Measurements from ENCODE around the gene KIFC3. TPM values are rescaled to one million over a fixed set of nuclear protein-coding genes. Genes with fewer than 3 reads are reported as not detected.

Gene KIFC3
- total RNA-seq, 6 donors from 2014 or later = 82.6 to 340 (median 110) TPM

DNA sequence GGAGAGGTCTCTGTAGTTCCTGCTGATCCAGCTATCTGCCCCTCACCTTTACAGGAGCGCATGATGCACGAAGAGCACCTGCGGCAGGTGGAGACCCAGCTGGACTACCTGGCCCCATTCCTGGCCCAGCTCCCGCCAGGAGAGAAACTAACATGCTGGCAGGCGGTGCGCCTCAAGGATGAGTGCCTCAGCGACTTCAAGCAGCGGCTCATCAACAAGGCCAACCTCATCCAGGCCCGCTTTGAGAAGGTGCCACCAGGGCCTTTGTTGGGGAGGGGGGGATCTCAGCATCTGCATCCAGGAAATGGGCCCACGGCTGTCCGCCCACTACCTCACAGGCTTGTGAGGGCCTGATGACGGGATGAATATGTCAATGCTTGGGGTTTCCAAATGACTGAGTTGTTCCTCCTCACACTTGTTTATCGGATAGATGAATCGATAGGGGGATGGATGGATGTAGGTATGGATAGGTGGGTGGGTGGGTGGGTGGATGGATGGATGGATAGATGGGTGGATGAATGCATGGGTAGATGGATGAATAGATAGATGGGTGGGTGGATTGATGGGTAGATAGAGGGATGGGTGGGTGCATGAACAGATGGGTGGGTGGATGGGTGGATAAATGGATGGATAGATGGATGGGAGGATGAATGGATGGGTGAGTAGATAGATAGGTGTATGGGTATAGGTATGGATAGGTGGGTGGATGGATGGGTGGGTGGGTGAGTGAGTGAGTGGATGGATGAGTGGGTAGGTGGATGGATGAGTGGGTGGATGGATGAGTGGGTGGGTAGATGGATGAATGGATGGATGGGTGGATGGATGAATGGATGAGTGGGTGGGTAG, 73.7 kb downstream of the KIFC3 start:
- 91 to 95% methylated on average over 6 to 14 of the region's 14 CpGs for WGBS, 2 donors
- Histone ChIP-seq H3K9me3 (no peaks in the 10 kb centered on the region), H3K4me3 (no peak overlapping the region), H3K4me1 (no peaks in the 10 kb centered on the region), H3K27ac (no peak overlapping the region), H3K27me3 (no peaks in the 10 kb centered on the region), H3K36me3 (no peaks in the 10 kb centered on the region)
- ATAC-seq (ENCODE audit: low FRiP score in 2 of 2) (no peak), DNase-seq (peak in 1 of 2 donors; percentile 40)
- TF ChIP-seq CTCF (IDR thresholded peaks at IDR 0.05) (no peak), POLR2A (IDR thresholded peaks at IDR 0.05) (no peak), EP300 (IDR thresholded peaks at IDR 0.05) (no peak), POLR2AphosphoS5 (IDR thresholded peaks at IDR 0.05) (no peak)

GRCh38 chr16:57727610-57728009, 74.7 kb downstream of the KIFC3 start:
- H3K27ac ChIP-seq = no peak overlapping the region
- H3K4me1 ChIP-seq = no peaks in the 10 kb centered on the region
- H3K27me3 ChIP-seq = no peaks in the 10 kb centered on the region
- DNase-seq (no peak), ATAC-seq (ENCODE audit: low FRiP score in 2 of 2) (no peak)
- H3K36me3 ChIP-seq = no peaks in the 10 kb centered on the region
- WGBS, 2 donors = 84 to 89% methylated on average over 4 of the region's 4 CpGs
- H3K9me3 ChIP-seq = no peaks in the 10 kb centered on the region
- TF ChIP-seq POLR2A (IDR thresholded peaks at IDR 0.05) = no peak
- no peak overlapping the region for H3K4me3 ChIP-seq

DNA sequence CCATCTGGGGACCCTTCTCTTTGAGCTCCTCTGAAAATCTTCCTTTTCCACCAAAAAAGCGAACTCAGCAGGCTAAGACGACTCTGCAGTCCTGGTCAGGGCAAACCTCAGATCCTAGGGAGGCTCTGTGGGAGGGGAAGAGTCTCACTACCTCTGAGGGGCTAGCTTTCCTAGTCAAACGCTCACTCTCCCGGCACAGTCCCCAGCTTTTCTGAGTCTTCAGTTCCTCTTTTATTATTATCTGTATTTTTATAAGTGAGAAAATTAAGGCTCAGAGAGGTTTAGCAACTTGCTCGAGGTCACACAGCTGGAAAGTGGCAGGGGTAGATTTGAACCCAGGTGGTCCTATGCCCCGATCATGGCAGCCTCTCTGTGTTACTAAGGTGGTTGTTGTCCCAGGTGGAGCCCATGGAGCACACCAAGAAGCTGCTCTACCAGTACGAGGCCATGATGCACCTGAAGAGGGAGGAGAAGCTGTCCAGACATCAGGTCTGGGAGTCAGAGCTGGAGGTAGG, 75.8 kb downstream of the KIFC3 start:
- ATAC-seq (ENCODE audit: low FRiP score in 2 of 2) (no peak), DNase-seq (no peak)
- Histone ChIP-seq H3K27me3 (no peaks in the 10 kb centered on the region), H3K36me3 (no peaks in the 10 kb centered on the region), H3K4me1 (no peaks in the 10 kb centered on the region), H3K27ac (no peak overlapping the region), H3K4me3 (no peak overlapping the region), H3K9me3 (no peaks in the 10 kb centered on the region)
- TF ChIP-seq POLR2A (IDR thresholded peaks at IDR 0.05) (no peak), CTCF (IDR thresholded peaks at IDR 0.05) (no peak), EP300 (IDR thresholded peaks at IDR 0.05) (no peak), POLR2AphosphoS5 (IDR thresholded peaks at IDR 0.05) (no peak)
- 78 to 84% methylated on average over 7 of the region's 7 CpGs for WGBS, 2 donors

DNA sequence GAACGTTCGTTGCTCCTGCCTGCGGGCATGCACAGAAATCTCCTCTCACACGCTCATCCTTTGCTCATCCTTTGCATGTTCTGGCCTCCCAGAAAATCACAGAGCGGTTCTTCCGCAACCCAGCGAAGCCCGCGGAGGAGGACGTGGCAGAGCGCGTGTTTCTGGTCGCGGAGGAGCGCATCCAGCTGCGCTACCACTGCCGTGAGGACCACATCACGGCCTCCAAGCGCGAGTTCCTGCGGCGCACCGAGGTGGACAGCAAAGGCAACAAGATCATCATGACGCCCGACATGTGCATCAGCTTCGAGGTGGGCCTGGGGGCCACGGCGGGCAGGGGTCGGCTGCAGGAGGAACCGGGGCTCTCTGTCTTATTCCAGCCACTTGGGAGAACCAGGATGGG, 76.3 kb downstream of the KIFC3 start:
- ATAC-seq (ENCODE audit: low FRiP score in 2 of 2) = no peak
- no peaks in the 10 kb centered on the region for H3K9me3 ChIP-seq
- no peaks in the 10 kb centered on the region for H3K4me1 ChIP-seq
- no peaks in the 10 kb centered on the region for H3K36me3 ChIP-seq
- no peak overlapping the region for H3K4me3 ChIP-seq
- WGBS, 2 donors = 89 to 93% methylated on average over 17 to 30 of the region's 30 CpGs
- H3K27me3 ChIP-seq = no peaks in the 10 kb centered on the region
- DNase-seq = peak in 1 of 2 donors; percentile 80
- TF ChIP-seq CTCF (IDR thresholded peaks at IDR 0.05) (no peak), POLR2AphosphoS5 (IDR thresholded peaks at IDR 0.05) (no peak), POLR2A (IDR thresholded peaks at IDR 0.05) (no peak), EP300 (IDR thresholded peaks at IDR 0.05) (no peak)
- H3K27ac ChIP-seq = no peak overlapping the region

DNA sequence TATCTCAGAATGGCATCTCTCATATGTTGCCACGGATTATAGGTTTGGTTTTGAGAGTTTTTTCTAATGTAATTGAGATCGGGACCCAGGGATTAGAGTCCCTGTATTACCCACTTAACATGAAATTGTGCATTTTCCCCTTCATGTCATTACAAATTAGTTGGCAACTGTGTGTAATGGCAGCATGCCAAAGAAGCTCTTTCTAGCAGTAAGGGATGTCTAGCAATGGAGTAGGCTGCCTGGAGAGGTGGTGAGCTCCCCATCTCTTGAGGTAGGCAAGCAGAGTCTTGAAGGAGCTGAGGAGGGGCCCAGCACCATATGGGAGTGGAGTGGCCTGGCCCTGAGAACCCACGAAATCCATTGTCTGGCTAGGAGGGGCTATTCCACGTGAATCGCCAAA, 76.7 kb downstream of the KIFC3 start:
- TF ChIP-seq CTCF (IDR thresholded peaks at IDR 0.05) (no peak), EP300 (IDR thresholded peaks at IDR 0.05) (no peak), POLR2AphosphoS5 (IDR thresholded peaks at IDR 0.05) (no peak), POLR2A (IDR thresholded peaks at IDR 0.05) (no peak)
- Histone ChIP-seq H3K27me3 (no peaks in the 10 kb centered on the region), H3K27ac (no peak overlapping the region), H3K4me3 (no peak overlapping the region), H3K4me1 (no peaks in the 10 kb centered on the region), H3K36me3 (no peaks in the 10 kb centered on the region), H3K9me3 (no peaks in the 10 kb centered on the region)
- ATAC-seq (ENCODE audit: low FRiP score in 2 of 2) (no peak), DNase-seq (no peak)
- 56 to 65% methylated on average over 5 of the region's 5 CpGs for WGBS, 2 donors
